BJ (cell line): ENCODE data around the gene TNIK. TPM values are rescaled to one million over a fixed set of nuclear protein-coding genes. Genes with fewer than 3 reads are reported as not detected.

Experiments
- CTCF ChIA-PET: fragments of 350-600 bp; formaldehyde crosslinking; extraction: SDS; loops from one replicate; lab custom pipeline; 2021; ENCODE audit warnings: antibody characterized with exemption, inconsistent platforms; lab: Yijun Ruan, JAX
- POLR2A ChIA-PET: fragments of 300-600 bp; sonication (Branson Sonifier 250); formaldehyde crosslinking; extraction: SDS; loops from one replicate; lab custom pipeline; 2021; ENCODE audit warnings: antibody characterized with exemption; lab: Charles Lee
- DNase-seq: peaks from one replicate; pipeline ENCODE4 v3.0.0-alpha.2; 2011; ENCODE audit warnings: low read depth
- H3K27me3 ChIP-seq: 2 replicates; pipeline ENCODE4 v1.6.0; 2011; ENCODE audit warnings: low read length; ENCODE audit not compliant: control insufficient read depth, insufficient read depth
- H3K36me3 ChIP-seq: 2 replicates; pipeline ENCODE4 v1.5.1; 2011; ENCODE audit warnings: low read length; ENCODE audit not compliant: control insufficient read depth, insufficient read depth
- H3K4me3 ChIP-seq: 2 replicates; pipeline ENCODE4 v1.5.1; 2011; ENCODE audit warnings: low read depth, mild to moderate bottlenecking, control low read depth, low read length
- polyA plus RNA-seq: library from polyadenylated mRNA; depleted of rRNA; stranded (reverse); fragments of >200 nt; gene quantifications from 2 replicates; pipeline ENCODE4 v1.2.3, GENCODE V29; 2011
- TF ChIP-seq, protein P1 (sequence below): IDR thresholded peaks from 2 replicates; pipeline ENCODE4 v1.5.1; 2011; ENCODE audit warnings: low read depth, mild to moderate bottlenecking, control low read depth, inconsistent platforms, low read length, moderate library complexity; ENCODE audit not compliant: insufficient read depth

TNIK gene
- polyA plus RNA-seq, 1 experiment, result 2.1 TPM

DNA sequence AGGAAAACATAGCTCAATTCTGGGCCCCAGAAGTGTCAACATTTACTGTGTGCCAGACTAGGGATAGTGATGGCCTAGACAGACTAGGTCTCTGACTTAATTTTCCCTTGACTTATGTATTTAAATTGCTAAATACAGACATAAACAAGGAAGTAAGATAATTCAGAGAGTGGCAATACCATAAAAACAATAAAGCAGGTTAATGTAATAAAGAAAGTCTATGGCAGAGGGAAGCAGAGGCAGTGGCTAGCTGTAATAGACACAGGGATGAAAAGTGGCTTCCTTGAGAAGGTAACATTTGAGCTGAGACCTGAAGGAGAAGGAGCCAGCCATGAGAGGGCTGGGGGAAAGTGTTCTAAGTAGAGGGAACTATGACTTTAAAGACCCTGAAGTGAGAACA lies 95.7 kb downstream of the TNIK start:
- ChIA-PET POLR2A (no interaction called here), CTCF (no interaction called here)
- H3K36me3 ChIP-seq, result no peaks in the 10 kb centered on the region
- TF ChIP-seq, protein P1, sequence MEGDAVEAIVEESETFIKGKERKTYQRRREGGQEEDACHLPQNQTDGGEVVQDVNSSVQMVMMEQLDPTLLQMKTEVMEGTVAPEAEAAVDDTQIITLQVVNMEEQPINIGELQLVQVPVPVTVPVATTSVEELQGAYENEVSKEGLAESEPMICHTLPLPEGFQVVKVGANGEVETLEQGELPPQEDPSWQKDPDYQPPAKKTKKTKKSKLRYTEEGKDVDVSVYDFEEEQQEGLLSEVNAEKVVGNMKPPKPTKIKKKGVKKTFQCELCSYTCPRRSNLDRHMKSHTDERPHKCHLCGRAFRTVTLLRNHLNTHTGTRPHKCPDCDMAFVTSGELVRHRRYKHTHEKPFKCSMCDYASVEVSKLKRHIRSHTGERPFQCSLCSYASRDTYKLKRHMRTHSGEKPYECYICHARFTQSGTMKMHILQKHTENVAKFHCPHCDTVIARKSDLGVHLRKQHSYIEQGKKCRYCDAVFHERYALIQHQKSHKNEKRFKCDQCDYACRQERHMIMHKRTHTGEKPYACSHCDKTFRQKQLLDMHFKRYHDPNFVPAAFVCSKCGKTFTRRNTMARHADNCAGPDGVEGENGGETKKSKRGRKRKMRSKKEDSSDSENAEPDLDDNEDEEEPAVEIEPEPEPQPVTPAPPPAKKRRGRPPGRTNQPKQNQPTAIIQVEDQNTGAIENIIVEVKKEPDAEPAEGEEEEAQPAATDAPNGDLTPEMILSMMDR, result no peak
- no peaks in the 10 kb centered on the region for H3K27me3 ChIP-seq
- DNase-seq, result no peak
- H3K4me3 ChIP-seq, result no peak overlapping the region

DNA sequence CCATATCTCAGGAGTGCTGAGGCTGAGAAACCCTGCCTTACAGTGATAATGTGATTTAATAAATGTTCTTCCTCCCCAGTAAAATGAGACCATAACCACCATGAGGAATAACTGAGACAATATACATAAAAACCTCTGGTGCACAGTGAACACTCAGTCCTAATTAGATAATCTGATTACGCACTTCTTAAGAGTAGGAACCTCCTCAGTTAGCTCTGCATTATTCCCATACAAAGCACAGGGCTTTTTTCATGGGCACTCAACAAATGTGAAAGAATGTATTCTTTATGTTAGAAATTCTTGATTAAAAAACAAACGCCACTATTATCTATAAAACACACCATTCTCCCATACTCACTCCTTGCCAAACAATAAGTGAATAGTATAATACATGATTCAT lies 97.0 kb downstream of the TNIK start:
- POLR2A ChIA-PET, result no interaction called here
- DNase-seq, result no peak
- Histone ChIP-seq H3K4me3 (no peak overlapping the region), H3K27me3 (no peaks in the 10 kb centered on the region), H3K36me3 (no peaks in the 10 kb centered on the region)
- CTCF ChIA-PET, result interaction anchor here (1.2 kb wide), 1 partner anchor 8 kb away, joined by 3 read pairs; no protein-coding TSS in a partner anchor
- TF ChIP-seq, protein P1, result no peak

DNA sequence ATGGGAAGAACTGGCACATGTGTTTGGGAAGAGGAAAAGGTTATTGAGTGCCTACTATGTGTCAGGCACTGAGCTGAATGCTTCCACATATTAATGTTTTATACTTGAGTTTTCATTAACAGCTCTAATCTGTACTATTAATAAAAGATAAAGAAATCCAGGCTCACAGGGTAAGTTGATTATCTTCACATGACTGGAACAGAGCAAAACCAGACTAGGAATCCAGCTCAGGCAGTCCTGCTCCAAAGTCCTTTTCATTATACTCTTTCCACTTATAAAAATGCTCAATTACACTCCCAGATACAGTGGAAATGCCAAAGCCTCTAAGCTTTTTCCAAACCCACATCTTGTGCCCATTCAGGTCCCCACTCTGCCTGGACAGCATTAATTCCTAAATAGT lies 97.6 kb downstream of the TNIK start:
- no peak for DNase-seq
- no peaks in the 10 kb centered on the region for H3K27me3 ChIP-seq
- no peak overlapping the region for H3K4me3 ChIP-seq
- CTCF ChIA-PET, result interaction anchor here (1.2 kb wide), 1 partner anchor 9 kb away, joined by 3 read pairs; no protein-coding TSS in a partner anchor
- POLR2A ChIA-PET, result no interaction called here
- TF ChIP-seq, protein P1, result no peak
- no peaks in the 10 kb centered on the region for H3K36me3 ChIP-seq

DNA sequence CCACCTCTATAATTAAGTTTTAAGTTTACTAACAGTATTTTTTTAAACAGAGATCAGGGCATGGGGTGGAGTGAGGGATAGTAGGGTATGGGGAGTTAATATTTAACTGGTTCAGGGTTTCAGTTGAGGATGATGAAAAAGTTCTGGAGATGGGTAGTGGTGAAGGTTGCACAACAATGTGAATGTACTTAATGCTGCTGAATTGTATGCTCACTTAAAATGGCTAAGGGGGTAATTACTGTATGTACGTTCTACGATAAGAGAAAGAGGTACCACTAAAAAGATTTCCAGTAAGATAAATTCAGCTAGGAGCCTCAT lies 101.4 kb downstream of the TNIK start:
- DNase-seq, result no peak
- no peaks in the 10 kb centered on the region for H3K36me3 ChIP-seq
- no peak overlapping the region for H3K4me3 ChIP-seq
- TF ChIP-seq, protein P1, result no peak
- ChIA-PET CTCF (no interaction called here), POLR2A (no interaction called here)
- H3K27me3 ChIP-seq, result no peaks in the 10 kb centered on the region

DNA sequence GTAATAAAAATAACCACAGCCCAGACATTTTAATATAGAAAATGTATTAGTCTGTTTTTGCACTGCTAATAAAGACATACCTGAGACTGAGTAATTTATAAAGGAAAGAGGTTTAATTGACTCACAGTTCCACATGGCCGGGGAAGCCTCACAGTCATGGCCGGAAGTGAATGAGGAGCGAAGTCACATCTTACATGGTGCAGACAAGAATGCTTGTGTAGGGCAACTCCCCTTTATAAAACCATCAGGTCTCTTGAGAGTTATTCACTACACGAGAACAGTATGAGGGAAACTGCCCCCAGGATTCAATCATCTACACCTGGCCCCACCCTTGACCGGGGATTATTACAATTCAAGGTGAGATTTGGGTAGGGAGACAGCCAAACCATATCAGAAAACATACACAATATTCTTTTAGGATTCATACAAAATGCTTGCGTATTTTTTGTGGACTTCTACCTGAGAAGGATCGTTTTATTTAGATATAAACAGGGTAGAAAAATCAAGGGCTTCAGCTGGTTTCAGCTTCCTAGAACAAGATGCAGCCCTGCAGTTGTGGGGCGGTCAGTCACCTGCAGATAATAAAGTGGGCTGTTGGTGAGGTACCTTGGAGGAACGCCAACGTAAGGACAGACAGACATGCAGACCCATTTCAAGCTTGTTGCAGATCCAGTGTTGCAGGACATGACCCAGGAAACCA lies 101.9 kb downstream of the TNIK start:
- POLR2A ChIA-PET, result no interaction called here
- no peak overlapping the region for H3K4me3 ChIP-seq
- H3K27me3 ChIP-seq, result no peaks in the 10 kb centered on the region
- no peaks in the 10 kb centered on the region for H3K36me3 ChIP-seq
- no peak for DNase-seq
- TF ChIP-seq, protein P1, result no peak
- CTCF ChIA-PET, result interaction anchor here (0.6 kb wide), 1 partner anchor 13 kb away, joined by 4 read pairs; no protein-coding TSS in a partner anchor
